KMS-11 (cell line): ENCODE results near the gene OLIG1.
A peak's percentile ranks its signal among the peaks of the same experiment; 100 is the strongest.

Experiments used
- H2AFZ ChIP-seq: fragments of 200-600 bp; sonication (generic); 2 replicates; pipeline ENCODE4 v1.6.1; 2016; ENCODE audit warnings: antibody characterized with exemption, mixed run types, low read depth
- H3K27ac ChIP-seq: fragments of 200-600 bp; sonication (generic); 2 replicates; pipeline ENCODE4 v1.6.1; 2016; ENCODE audit warnings: mild to moderate bottlenecking, mixed run types
- H3K27me3 ChIP-seq: fragments of 200-600 bp; sonication (generic); 2 replicates; pipeline ENCODE4 v1.6.1; 2017; ENCODE audit warnings: mild to moderate bottlenecking, low read depth, mixed run types, moderate library complexity; ENCODE audit not compliant: insufficient read depth
- H3K36me3 ChIP-seq: fragments of 200-600 bp; sonication (generic); 2 replicates; pipeline ENCODE4 v1.6.1; 2017; ENCODE audit warnings: mild to moderate bottlenecking, mixed run types; ENCODE audit not compliant: insufficient read depth
- H3K4me1 ChIP-seq: fragments of 200-600 bp; sonication (generic); 2 replicates; pipeline ENCODE4 v1.6.1; 2016; ENCODE audit warnings: mild to moderate bottlenecking, low read depth, mixed run types; ENCODE audit not compliant: poor library complexity, severe bottlenecking
- H3K4me2 ChIP-seq: fragments of 200-600 bp; sonication (generic); 2 replicates; pipeline ENCODE4 v1.7.0; 2016; ENCODE audit warnings: mild to moderate bottlenecking, mixed run types
- H3K4me3 ChIP-seq: fragments of 200-600 bp; sonication (generic); IDR thresholded peaks from 2 replicates; pipeline ENCODE4 v1.6.1; 2017; ENCODE audit warnings: low read depth, low read length, mixed read lengths; ENCODE audit not compliant: insufficient read depth
- H3K79me2 ChIP-seq: fragments of 200-600 bp; sonication (generic); 2 replicates; pipeline ENCODE4 v1.6.1; 2016; ENCODE audit warnings: low read depth, mixed run types; ENCODE audit not compliant: insufficient read depth
- H3K9ac ChIP-seq: fragments of 200-600 bp; sonication (generic); 2 replicates; pipeline ENCODE4 v1.6.1; 2016; ENCODE audit warnings: mild to moderate bottlenecking, mixed run types
- H4K20me1 ChIP-seq: fragments of 200-600 bp; sonication (generic); 2 replicates; pipeline ENCODE4 v1.6.1; 2016; ENCODE audit warnings: mild to moderate bottlenecking, mixed run types; ENCODE audit not compliant: insufficient read depth
- TF ChIP-seq, protein P1 (sequence below): fragments of 200-600 bp; sonication (generic); conservative IDR thresholded peaks from 2 replicates; pipeline ENCODE4 v1.6.1; 2017; ENCODE audit warnings: low read depth, mild to moderate bottlenecking, antibody characterized with exemption, low read length, moderate library complexity, mixed read lengths

OLIG1 gene

DNA sequence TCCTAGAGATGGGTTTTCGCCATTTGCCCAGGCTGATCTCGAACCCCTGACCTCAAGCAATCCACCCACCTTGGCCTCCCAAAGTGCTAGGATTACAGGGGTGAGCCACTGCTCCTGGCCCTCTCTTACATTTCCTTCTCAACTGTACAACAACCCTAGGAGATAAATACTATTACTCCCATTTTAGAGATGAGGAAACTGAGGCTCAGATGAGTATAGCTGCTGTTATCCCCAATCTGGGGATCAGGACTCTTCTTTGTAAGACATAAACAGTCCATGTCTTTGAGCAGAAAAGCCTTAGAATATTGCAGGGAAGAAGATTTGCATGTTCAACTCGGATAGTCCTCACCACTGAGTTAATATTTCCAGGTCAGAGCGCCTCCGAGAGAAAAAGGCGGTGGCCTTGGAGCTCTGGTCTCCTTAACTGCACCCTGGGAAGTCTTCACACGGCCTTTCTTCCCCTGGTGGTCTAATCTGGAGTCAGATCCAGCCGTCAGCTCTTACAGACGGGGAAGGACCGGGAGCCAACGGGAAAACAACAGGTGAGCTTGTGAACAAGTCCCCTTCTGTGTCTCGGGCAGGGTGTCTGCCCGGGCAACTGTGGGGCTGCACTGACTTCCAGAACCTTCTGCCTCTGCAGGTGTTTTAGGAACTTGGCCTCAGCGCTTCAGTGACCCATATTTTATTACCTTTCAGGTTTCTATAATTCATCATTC lies 5.9 kb upstream of the OLIG1 start:
- Histone ChIP-seq H4K20me1 (no peaks in the 10 kb centered on the region), H3K9ac (no peak overlapping the region), H3K36me3 (no peaks in the 10 kb centered on the region), H3K27me3 (no peaks in the 10 kb centered on the region), H3K4me2 (peak overlapping the region; percentile 59; the same call in 1 of the 2 replicates), H2AFZ (no peak overlapping the region), H3K4me1 (peaks cover 92% of the 10 kb centered on the region), H3K79me2 (no peaks in the 10 kb centered on the region), H3K4me3 (no peak overlapping the region), H3K27ac (peak overlapping the region; percentile 33; the same call in 1 of the 2 replicates)
- TF ChIP-seq, protein P1, sequence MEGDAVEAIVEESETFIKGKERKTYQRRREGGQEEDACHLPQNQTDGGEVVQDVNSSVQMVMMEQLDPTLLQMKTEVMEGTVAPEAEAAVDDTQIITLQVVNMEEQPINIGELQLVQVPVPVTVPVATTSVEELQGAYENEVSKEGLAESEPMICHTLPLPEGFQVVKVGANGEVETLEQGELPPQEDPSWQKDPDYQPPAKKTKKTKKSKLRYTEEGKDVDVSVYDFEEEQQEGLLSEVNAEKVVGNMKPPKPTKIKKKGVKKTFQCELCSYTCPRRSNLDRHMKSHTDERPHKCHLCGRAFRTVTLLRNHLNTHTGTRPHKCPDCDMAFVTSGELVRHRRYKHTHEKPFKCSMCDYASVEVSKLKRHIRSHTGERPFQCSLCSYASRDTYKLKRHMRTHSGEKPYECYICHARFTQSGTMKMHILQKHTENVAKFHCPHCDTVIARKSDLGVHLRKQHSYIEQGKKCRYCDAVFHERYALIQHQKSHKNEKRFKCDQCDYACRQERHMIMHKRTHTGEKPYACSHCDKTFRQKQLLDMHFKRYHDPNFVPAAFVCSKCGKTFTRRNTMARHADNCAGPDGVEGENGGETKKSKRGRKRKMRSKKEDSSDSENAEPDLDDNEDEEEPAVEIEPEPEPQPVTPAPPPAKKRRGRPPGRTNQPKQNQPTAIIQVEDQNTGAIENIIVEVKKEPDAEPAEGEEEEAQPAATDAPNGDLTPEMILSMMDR, result no peak

DNA sequence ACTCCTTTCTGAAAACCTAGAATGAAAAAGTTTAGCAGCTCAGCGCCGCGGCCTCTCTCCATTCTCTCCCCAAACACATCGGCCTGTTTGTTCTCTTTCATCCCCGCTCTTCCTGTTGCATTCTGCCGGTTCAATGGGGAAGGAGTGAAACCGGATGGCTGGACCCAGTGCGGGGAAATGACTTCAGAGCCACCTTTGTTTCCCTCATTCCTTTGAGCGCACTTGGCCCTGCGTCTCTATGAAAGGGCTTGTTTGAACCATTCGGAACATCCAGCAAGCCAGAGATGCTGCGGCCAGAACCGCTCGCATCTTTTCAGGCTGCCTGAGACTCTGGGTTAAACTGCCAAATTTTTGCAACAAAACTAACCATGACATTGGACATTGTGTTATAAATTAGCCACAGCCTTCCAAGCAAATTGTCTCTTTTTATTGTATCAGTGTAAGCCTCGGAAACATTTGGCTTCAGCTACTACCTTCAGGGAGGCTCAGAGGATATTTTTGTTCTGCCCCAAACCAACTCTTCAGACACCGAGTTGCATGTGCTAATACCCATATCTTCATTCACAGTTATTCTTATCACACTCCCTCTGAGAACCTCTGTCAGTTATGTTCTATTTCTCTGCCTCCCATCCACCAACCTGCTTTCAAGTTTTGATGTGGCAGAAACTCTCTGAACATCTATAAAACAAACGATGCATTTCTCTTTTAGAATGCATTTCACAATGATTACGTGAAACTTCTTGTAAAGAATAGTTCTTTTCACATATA lies 5.1 kb upstream of the OLIG1 start:
- peaks cover 90% of the 10 kb centered on the region for H3K4me1 ChIP-seq
- TF ChIP-seq, protein P1, result no peak
- no peaks in the 10 kb centered on the region for H4K20me1 ChIP-seq
- H3K27me3 ChIP-seq, result no peaks in the 10 kb centered on the region
- H3K4me2 ChIP-seq, result peak overlapping the region; percentile 59; the same call in 1 of the 2 replicates
- H3K36me3 ChIP-seq, result no peaks in the 10 kb centered on the region
- no peak overlapping the region for H3K4me3 ChIP-seq
- no peak overlapping the region; the same call in 1 of the 2 replicates for H2AFZ ChIP-seq
- peak overlapping the region; percentile 33 for H3K27ac ChIP-seq
- peak overlapping the region; percentile 2; the same call in 1 of the 2 replicates for H3K9ac ChIP-seq
- no peaks in the 10 kb centered on the region for H3K79me2 ChIP-seq

DNA sequence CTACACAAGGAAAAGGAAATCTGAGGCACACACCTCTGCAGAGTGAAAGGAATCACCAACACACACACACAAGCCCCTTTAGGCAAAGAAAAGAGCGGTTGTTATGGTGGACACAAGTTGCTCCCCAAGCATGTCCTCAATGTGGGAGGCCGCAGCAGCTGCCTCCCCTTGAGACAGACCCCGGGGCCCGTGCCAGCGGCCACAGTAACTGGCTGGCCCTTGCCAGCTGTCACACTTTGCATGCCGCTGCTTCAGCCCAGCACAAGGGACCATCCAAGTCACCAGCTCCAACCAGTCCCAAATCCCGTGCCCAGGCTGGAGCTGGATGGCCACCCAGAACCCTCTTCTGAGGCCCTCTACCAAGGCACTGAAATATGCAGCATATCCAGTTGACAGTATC lies 2.9 kb upstream of the OLIG1 start:
- Histone ChIP-seq H3K4me1 (peaks cover 74% of the 10 kb centered on the region), H3K27ac (no peak overlapping the region), H3K27me3 (no peaks in the 10 kb centered on the region), H4K20me1 (no peaks in the 10 kb centered on the region), H3K9ac (no peak overlapping the region), H3K79me2 (no peaks in the 10 kb centered on the region), H3K36me3 (no peaks in the 10 kb centered on the region), H2AFZ (no peak overlapping the region), H3K4me3 (no peak overlapping the region), H3K4me2 (no peak overlapping the region)
- TF ChIP-seq, protein P1, result no peak

DNA sequence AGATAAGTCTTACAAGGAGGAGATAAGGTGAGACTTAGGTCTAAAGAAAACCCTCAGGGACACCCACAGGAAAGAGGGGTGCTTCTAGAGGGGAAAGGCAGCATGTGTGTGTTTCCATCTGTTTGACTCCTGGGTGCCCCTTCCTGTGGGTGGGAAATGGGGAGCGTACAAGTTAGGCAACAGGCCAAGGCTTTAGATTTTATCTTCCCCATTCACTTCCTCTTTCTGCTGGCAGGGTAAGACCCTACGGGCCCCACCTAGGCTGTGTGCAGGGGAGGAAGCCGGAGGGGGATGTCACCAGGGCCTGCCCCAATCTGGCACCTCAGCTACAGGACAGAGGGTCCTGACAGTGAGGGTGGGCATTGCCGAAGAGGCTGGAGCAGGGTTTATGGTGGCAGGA lies 2.5 kb upstream of the OLIG1 start:
- no peaks in the 10 kb centered on the region for H3K36me3 ChIP-seq

More for the DNA sequence above, 2.5 kb upstream of the OLIG1 start:
- H3K4me1 ChIP-seq, result peaks cover 72% of the 10 kb centered on the region
- TF ChIP-seq, protein P1, result no peak
- no peak overlapping the region for H3K27ac ChIP-seq
- H3K4me3 ChIP-seq, result no peak overlapping the region
- H3K27me3 ChIP-seq, result no peaks in the 10 kb centered on the region
- H3K4me2 ChIP-seq, result no peak overlapping the region
- H3K9ac ChIP-seq, result no peak overlapping the region
- no peak overlapping the region for H2AFZ ChIP-seq
- no peaks in the 10 kb centered on the region for H3K79me2 ChIP-seq
- H4K20me1 ChIP-seq, result no peaks in the 10 kb centered on the region
